Esophagus muscularis mucosa (tissue), 4 donors: ENCODE results near the gene MAP3K10. TPM values are rescaled to one million over a fixed set of nuclear protein-coding genes. Genes with fewer than 3 reads are reported as not detected.
A peak's percentile ranks its signal among the peaks of the same experiment; 100 is the strongest.
"Not testable (repeated sequence)": the region's sequence is repeated elsewhere in the genome, so short reads cannot be mapped to it uniquely, and the experiment has no call there.

Experiments used
- DNase-seq: peaks from one replicate; pipeline ENCODE4 v3.0.0-alpha.2; 2017; ENCODE audit errors: extremely low spot score
- H3K27ac ChIP-seq, 4 donors: fragments of 200-600 bp; sonication (generic); replicated peaks in 1 of 4; 1 replicate in 3 of 4; 2 replicates in 1 of 4; pipeline ENCODE4 v1.5.1; 2016 to 2019; ENCODE audit warnings: mild to moderate bottlenecking in 1 of 4
- H3K27me3 ChIP-seq, 4 donors: fragments of 200-600 bp; sonication (generic); one replicate each; pipeline versions ENCODE4 v1.5.1 to v1.6.0; 2016 to 2019
- H3K36me3 ChIP-seq, 4 donors: fragments of 200-600 bp; sonication (generic); one replicate each; pipeline ENCODE4 v1.5.1; 2016 to 2019
- H3K4me1 ChIP-seq, 4 donors: fragments of 200-600 bp; sonication (generic); one replicate each; pipeline ENCODE4 v1.5.1; 2016 to 2019
- H3K4me3 ChIP-seq, 4 donors: fragments of 200-600 bp; sonication (generic); 1 replicate in 2 of 4; 2 replicates in 2 of 4; pipeline ENCODE4 v1.5.1; 2016 to 2019; ENCODE audit warnings: mild to moderate bottlenecking in 4 of 4, moderate library complexity in 1 of 4
- H3K9me3 ChIP-seq, 4 donors: fragments of 200-600 bp; sonication (generic); 1 replicate in 3 of 4; 2 replicates in 1 of 4; pipeline ENCODE4 v1.5.1; 2016 to 2019
- EP300 ChIP-seq: sonication (generic); formaldehyde crosslinking; IDR thresholded peaks from one replicate; pipeline ENCODE4 v1.6.1; 2017; ENCODE audit warnings: antibody characterized with exemption
- POLR2A ChIP-seq: fragments of 450-650 bp; IDR thresholded peaks from one replicate; pipeline ENCODE4 v1.6.1; 2017; ENCODE audit warnings: antibody characterized with exemption, moderate library complexity, mild to moderate bottlenecking, low read depth
- POLR2AphosphoS5 ChIP-seq, 2 donors: sonication (generic); formaldehyde crosslinking; IDR thresholded peaks; one replicate each; pipeline ENCODE4 v1.6.1; 2017; ENCODE audit warnings: antibody characterized with exemption in 2 of 2
- WGBS: methylation state at CpG from one replicate; pipeline ENCODE4 v1.1.5; 2018; 5-methylcytosine and 5-hydroxymethylcytosine counted together
- intact Hi-C: fragments of 100-400 bp; cut with DNase I; formaldehyde crosslinking; loops from one replicate; pipeline ENCODE4 v1.15.1; 2023
- total RNA-seq, 4 donors: library from RNA; depleted of rRNA; stranded (reverse); fragments of >200 nt; gene quantifications; one replicate each; pipeline versions ENCODE4 v1.1.0 to v1.2.1, GENCODE V29; 2016
- TF ChIP-seq, protein P1 (sequence below), 3 experiments: fragments of 200-600 bp in 2 of 3; fragments of 450-650 bp in 1 of 3; sonication (generic) in 2 of 3; IDR thresholded peaks; one replicate each; pipeline ENCODE4 v1.5.1; 2017 to 2019; ENCODE audit warnings: antibody characterized with exemption in 3 of 3, mild to moderate bottlenecking in 2 of 3, moderate library complexity in 1 of 3

MAP3K10 gene
- total RNA-seq, 4 donors from 2014 or later, result 10.1 to 25.9 (median 20.8) TPM

DNA sequence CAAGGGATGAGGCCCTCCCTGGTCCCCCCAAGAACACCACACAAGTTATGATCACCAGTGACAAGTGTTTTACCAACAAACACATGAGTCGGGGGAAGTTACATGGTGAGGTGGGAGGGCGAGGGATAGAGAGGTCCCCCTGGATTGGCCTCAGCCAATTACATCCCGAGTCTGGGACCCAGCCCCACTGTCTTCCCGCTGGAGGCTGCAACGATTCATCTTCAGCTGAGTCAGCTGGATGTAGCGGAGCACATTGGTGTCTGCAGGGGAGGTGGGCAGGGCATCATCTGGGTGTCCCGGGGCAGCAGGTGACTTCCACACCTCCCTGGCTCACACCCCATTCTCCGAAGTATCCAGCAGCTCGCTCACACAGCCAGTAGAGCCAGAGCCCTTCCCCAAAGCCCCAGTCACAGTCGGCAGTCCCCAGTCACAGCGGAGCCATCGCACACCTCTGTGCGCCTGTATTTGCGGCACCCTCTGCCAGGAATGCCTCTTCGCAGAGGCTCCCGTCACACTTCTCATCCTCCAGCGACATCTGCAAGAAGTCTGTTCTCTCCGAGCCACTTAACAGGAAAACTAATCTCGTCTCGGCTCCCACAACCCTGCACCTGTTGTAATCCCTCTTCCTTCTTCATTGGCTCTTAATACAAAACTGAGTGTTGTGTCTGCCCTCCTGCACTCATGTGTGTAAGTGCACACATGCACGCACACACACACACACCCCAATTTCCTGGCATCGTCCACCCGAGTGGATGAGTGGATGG is 25.0 kb downstream of the MAP3K10 start:
- intact Hi-C loops, result no loop called here

DNA sequence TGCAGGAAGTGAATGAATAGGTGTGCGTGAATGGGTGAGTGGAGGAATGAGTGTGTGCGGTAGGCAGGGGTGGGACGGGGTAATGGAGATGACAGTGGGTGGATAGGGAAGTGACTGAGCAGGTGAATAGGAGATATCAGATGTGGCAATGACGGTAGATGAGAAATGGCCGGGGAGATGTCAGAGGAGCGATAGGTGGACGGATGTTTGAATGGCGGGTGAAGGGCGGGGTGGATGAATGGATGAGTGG is 25.5 kb downstream of the MAP3K10 start:
- H3K36me3 ChIP-seq, result peaks cover 0 to 15% (median 10%) of the 10 kb centered on the region in 4 donors
- no peak overlapping the region for H3K27ac ChIP-seq
- intact Hi-C loops, result no loop called here
- H3K4me3 ChIP-seq, result no peak overlapping the region
- H3K9me3 ChIP-seq, result no peaks in the 10 kb centered on the region
- peaks cover 10 to 59% (median 34%) of the 10 kb centered on the region in 4 donors for H3K27me3 ChIP-seq
- TF ChIP-seq EP300, result no peak
- TF ChIP-seq, protein P1, sequence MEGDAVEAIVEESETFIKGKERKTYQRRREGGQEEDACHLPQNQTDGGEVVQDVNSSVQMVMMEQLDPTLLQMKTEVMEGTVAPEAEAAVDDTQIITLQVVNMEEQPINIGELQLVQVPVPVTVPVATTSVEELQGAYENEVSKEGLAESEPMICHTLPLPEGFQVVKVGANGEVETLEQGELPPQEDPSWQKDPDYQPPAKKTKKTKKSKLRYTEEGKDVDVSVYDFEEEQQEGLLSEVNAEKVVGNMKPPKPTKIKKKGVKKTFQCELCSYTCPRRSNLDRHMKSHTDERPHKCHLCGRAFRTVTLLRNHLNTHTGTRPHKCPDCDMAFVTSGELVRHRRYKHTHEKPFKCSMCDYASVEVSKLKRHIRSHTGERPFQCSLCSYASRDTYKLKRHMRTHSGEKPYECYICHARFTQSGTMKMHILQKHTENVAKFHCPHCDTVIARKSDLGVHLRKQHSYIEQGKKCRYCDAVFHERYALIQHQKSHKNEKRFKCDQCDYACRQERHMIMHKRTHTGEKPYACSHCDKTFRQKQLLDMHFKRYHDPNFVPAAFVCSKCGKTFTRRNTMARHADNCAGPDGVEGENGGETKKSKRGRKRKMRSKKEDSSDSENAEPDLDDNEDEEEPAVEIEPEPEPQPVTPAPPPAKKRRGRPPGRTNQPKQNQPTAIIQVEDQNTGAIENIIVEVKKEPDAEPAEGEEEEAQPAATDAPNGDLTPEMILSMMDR (IDR thresholded peaks at IDR 0.05), result no peak
- no peak for TF ChIP-seq POLR2A
- DNase-seq, result no peak
- H3K4me1 ChIP-seq, result peaks cover 6 to 20% (median 16%) of the 10 kb centered on the region in 4 donors
- 33% methylated on average over 9 of the region's 9 CpGs for WGBS

More for the DNA sequence above, 25.0 kb downstream of the MAP3K10 start:
- H3K4me3 ChIP-seq, result no peak overlapping the region
- WGBS, result 46% methylated on average over 18 of the region's 23 CpGs
- H3K27ac ChIP-seq, result no peak overlapping the region
- peaks cover 3 to 19% (median 15%) of the 10 kb centered on the region in 4 donors for H3K36me3 ChIP-seq
- DNase-seq, result no peak
- no peaks in the 10 kb centered on the region for H3K9me3 ChIP-seq
- H3K27me3 ChIP-seq, result peaks cover 10 to 56% (median 34%) of the 10 kb centered on the region in 4 donors
- peaks cover 6 to 20% (median 16%) of the 10 kb centered on the region in 4 donors for H3K4me1 ChIP-seq
- TF ChIP-seq, protein P1 (IDR thresholded peaks at IDR 0.05), result no peak

DNA sequence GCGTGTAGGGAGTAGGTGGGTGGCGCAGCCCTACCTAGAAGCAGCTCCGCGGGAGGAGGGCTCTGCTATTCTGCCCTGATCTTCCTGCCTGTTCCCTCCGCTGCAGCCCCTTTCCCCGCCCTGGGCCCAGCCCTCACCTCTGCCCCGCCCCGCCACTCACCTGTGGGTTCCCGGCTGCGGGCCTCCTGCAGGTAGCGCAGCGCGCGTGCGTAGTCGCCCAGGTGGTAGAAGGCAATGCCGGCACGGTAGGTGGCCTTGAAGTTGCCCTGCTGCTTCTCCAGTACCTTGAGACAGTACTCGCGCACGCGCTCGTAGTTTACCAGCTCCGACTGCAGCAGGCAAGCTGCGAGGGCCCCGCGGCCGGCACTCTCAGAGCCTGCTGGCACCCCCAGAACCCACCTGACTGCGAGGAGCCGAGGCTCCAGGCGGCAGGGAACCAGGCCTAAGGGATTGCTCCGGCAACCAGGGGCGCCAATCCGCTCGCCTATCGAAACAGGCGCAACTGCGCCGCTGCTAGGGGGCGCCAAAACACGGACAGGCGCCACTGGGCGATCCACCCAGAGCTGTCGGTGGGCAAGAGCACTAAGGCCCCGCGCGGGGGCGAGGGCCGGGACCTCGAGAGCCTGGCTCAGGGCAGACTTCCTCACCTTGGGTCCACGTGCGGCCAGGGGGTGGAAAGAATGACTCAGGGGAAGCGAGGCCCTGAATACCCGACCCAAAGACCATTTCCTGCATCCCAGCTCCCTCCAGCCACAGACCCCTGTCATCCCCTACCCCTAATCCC is 26.0 kb downstream of the MAP3K10 start:
- Histone ChIP-seq H3K36me3 (peaks cover 0 to 10% (median 5%) of the 10 kb centered on the region in 4 donors), H3K4me1 (peaks cover 6 to 20% (median 17%) of the 10 kb centered on the region in 4 donors), H3K27ac (no peak overlapping the region), H3K4me3 (no peak overlapping the region), H3K9me3 (no peaks in the 10 kb centered on the region), H3K27me3 (peaks cover 10 to 61% (median 34%) of the 10 kb centered on the region in 4 donors)
- TF ChIP-seq, protein P1 (IDR thresholded peaks at IDR 0.05), result peak in 1 of 3 experiments; percentile 29
- no peak for TF ChIP-seq EP300
- DNase-seq, result no peak
- WGBS, result 10% methylated on average over 20 of the region's 54 CpGs
- intact Hi-C loops, result no loop called here

DNA sequence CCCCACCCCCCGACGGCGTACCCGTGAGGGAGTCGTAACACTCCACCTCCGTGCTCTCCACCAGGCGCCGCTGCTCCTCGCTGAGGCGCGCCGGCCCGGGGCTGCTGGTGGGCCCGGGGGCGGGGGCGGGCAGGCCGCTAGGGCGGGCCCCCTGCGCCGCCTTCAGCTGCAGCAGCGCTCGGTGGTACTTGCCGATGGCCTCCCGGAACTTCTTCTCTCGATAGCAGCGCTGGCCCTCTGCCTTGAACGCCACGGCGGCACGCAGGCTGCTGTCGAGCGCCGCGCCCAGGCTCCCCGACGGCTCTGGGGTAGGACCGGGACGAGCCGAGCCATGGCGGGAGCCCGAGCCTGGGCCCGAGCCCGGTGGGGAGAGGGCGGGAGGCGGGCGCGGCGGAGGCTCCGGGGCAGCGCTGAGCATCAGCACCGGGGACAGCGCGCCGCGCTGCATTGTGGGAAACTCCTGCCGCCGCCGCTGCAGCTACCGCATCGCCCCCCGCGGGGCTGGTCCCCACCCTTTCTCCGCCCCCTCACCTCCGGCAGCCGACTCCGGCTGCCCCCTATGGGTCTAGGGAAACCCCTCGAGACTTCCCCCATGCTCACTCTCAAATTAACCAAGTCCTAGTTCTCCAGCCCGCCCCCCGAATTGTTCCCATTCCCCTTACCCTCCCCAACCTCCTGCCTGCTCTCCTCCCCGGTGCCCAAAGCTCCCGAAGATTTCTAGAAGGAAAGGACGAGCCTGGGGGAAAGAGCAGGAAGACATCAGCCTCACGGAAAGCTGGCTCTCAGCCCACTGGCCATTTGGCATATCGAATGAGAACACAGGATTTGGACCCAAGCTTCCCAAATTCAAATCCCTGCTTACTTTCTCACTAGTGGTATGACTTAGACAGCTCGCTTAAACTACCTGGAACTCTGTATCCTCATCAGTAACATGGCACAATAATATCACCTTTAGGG is 27.0 kb downstream of the MAP3K10 start, which contains the start of gene TTC9B:
TTC9B (minus strand) TSS at position 451 of the 957 bp plus-strand sequence; CDS start at position 448, 3 bp downstream.
- Histone ChIP-seq H3K36me3 (peaks cover 0 to 1% (median 0%) of the 10 kb centered on the region in 4 donors), H3K4me1 (peaks cover 6 to 26% (median 21%) of the 10 kb centered on the region in 4 donors), H3K27me3 (peaks cover 10 to 71% (median 39%) of the 10 kb centered on the region in 4 donors), H3K9me3 (no peaks in the 10 kb centered on the region), H3K27ac (no peak within 1 kb of the TSS), H3K4me3 (peak within 1 kb of the TSS in 2 of 4 donors; percentile 7 to 16)
- no peak for TF ChIP-seq POLR2AphosphoS5 (IDR thresholded peaks at IDR 0.05)
- TF ChIP-seq EP300, result no peak
- TF ChIP-seq, protein P1 (IDR thresholded peaks at IDR 0.05), result no peak
- no peak for TF ChIP-seq POLR2A
- no peak for DNase-seq
- intact Hi-C loops, result no loop called here
- WGBS, result 12% methylated on average over 12 of the region's 75 CpGs

DNA sequence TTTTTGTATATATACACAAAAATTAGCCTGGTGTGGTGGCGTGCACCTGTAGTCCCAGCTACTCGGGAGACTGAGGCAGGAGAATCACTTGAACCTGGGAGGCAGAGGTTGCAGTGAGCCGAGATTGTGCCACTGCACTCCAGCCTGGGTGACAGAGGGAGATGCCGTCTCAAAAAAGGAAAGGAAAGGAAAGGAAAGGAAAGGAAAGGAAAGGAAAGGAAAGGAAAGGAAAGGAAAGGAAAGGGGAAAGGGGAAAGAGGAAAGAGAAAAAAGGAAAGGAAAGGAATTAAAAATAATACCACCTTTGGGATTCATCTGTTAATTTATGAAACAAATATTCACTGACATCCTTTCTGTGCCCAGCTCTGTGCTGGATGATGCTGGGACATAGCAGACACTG is 27.8 kb downstream of the MAP3K10 start:
- H3K36me3 ChIP-seq, DNase-seq, H3K27ac ChIP-seq, H3K4me3 ChIP-seq, H3K9me3 ChIP-seq, intact Hi-C loops: not testable (repeated sequence)
- peaks cover 6 to 31% (median 26%) of the 10 kb centered on the region in 4 donors for H3K4me1 ChIP-seq
- peaks cover 10 to 79% (median 47%) of the 10 kb centered on the region in 4 donors for H3K27me3 ChIP-seq
- WGBS, result 88% methylated on average over 4 of the region's 4 CpGs
